HepG2 (cell line): ENCODE measurements around the gene PLIN5. TPM values are rescaled to one million over a fixed set of nuclear protein-coding genes. Genes with fewer than 3 reads are reported as not detected.

Experiments
- BRD4 ChIP-seq: sonication (generic); formaldehyde crosslinking; IDR thresholded peaks from 2 replicates; pipeline ENCODE4 v1.4.0; 2020; ENCODE audit warnings: missing genetic modification reagents
- CBX5 ChIP-seq: sonication (generic); formaldehyde crosslinking; IDR thresholded peaks from 2 replicates; pipeline ENCODE4 v1.4.0; 2020; ENCODE audit warnings: missing genetic modification reagents, borderline replicate concordance
- CREM ChIP-seq, 2 experiments: sonication (generic) in 1 of 2; formaldehyde crosslinking in 1 of 2; IDR thresholded peaks; 2 replicates each; pipeline versions ENCODE4 v1.4.0 to v1.6.1; 2016 to 2020; ENCODE audit warnings: antibody characterized with exemption in 1 of 2, mild to moderate bottlenecking in 1 of 2, missing genetic modification reagents in 1 of 2
- CTCF ChIP-seq: sonication (generic); formaldehyde crosslinking; IDR thresholded peaks from 2 replicates; pipeline ENCODE4 v1.5.0; 2020; ENCODE audit warnings: mild to moderate bottlenecking, missing genetic modification reagents, moderate library complexity
- EZH2 ChIP-seq: conservative IDR thresholded peaks from 2 replicates; pipeline ENCODE4 v1.6.1; 2012; ENCODE audit warnings: mild to moderate bottlenecking, low read depth, low read length, moderate library complexity
- HMG20A ChIP-seq: IDR thresholded peaks from 2 replicates; pipeline ENCODE4 v1.6.1; 2016; ENCODE audit warnings: borderline replicate concordance
- HMG20B ChIP-seq: conservative IDR thresholded peaks from 2 replicates; pipeline ENCODE4 v1.6.1; 2016; ENCODE audit warnings: missing genetic modification reagents, missing compliant biosample characterization
- MEF2D ChIP-seq: sonication (generic); formaldehyde crosslinking; IDR thresholded peaks from 2 replicates; pipeline ENCODE4 v1.5.1; 2020; ENCODE audit warnings: mild to moderate bottlenecking, missing genetic modification reagents
- NFE2L2 ChIP-seq: fragments of 150-350 bp; IDR thresholded peaks from 2 replicates; pipeline ENCODE4 v1.6.1; 2014; ENCODE audit warnings: low read length
- NR2F6 ChIP-seq, 2 experiments: IDR thresholded peaks; 2 replicates each; pipeline ENCODE4 v1.6.1; 2016; ENCODE audit warnings: antibody characterized with exemption in 1 of 2, mild to moderate bottlenecking in 1 of 2
- RARA ChIP-seq: IDR thresholded peaks from 2 replicates; pipeline ENCODE4 v1.6.1; 2016; ENCODE audit warnings: missing genetic modification reagents, missing compliant biosample characterization
- RELA ChIP-seq: sonication (generic); formaldehyde crosslinking; IDR thresholded peaks from 2 replicates; pipeline ENCODE4 v1.4.0; 2020; ENCODE audit warnings: missing genetic modification reagents
- RXRA ChIP-seq: sonication (generic); formaldehyde crosslinking; IDR thresholded peaks from 2 replicates; pipeline ENCODE4 v1.5.1; 2020; ENCODE audit warnings: missing genetic modification reagents
- SNRNP70 ChIP-seq: fragments of 200-400 bp; formaldehyde crosslinking; IDR thresholded peaks from 2 replicates; pipeline ENCODE4 v1.6.1; 2017; ENCODE audit warnings: mild to moderate bottlenecking, low read depth, low read length, moderate library complexity
- SYNCRIP ChIP-seq: fragments of 200-400 bp; formaldehyde crosslinking; IDR thresholded peaks from 2 replicates; pipeline ENCODE4 v1.6.1; 2018; ENCODE audit warnings: mild to moderate bottlenecking, low read depth, low read length; ENCODE audit not compliant: insufficient read depth
- TBL1XR1 ChIP-seq: fragments of 150-350 bp; IDR thresholded peaks from 2 replicates; pipeline ENCODE4 v1.6.1; 2014; ENCODE audit warnings: borderline replicate concordance, low read length; ENCODE audit not compliant: partially characterized antibody
- ZBTB43 ChIP-seq: sonication (generic); formaldehyde crosslinking; conservative IDR thresholded peaks from 2 replicates; pipeline ENCODE4 v1.4.0; 2020; ENCODE audit warnings: missing genetic modification reagents
- ZFP62 ChIP-seq: sonication (generic); formaldehyde crosslinking; IDR thresholded peaks from 2 replicates; pipeline ENCODE4 v1.4.0; 2020; ENCODE audit warnings: missing genetic modification reagents
- ZFY ChIP-seq: sonication (generic); formaldehyde crosslinking; IDR thresholded peaks from 2 replicates; pipeline ENCODE4 v1.4.0; 2020; ENCODE audit warnings: missing genetic modification reagents
- ZMAT3 ChIP-seq: sonication (generic); formaldehyde crosslinking; conservative IDR thresholded peaks from 2 replicates; pipeline ENCODE4 v1.7.0; 2021; ENCODE audit warnings: missing genetic modification reagents
- ZNF138 ChIP-seq: sonication (generic); formaldehyde crosslinking; IDR thresholded peaks from 2 replicates; pipeline ENCODE4 v1.5.0; 2020; ENCODE audit warnings: mild to moderate bottlenecking, low read depth, missing genetic modification reagents
- ZNF343 ChIP-seq: sonication (generic); formaldehyde crosslinking; IDR thresholded peaks from 2 replicates; pipeline ENCODE4 v1.4.0; 2020; ENCODE audit warnings: mild to moderate bottlenecking, missing genetic modification reagents
- ZNF354B ChIP-seq: sonication (generic); formaldehyde crosslinking; IDR thresholded peaks from 2 replicates; pipeline ENCODE4 v1.8.0; 2022; ENCODE audit warnings: mild to moderate bottlenecking, missing genetic modification reagents
- ZNF713 ChIP-seq: sonication (generic); formaldehyde crosslinking; IDR thresholded peaks from 2 replicates; pipeline ENCODE4 v1.4.0; 2020; ENCODE audit warnings: mild to moderate bottlenecking, missing genetic modification reagents
- ZNF777 ChIP-seq: sonication (generic); formaldehyde crosslinking; IDR thresholded peaks from 2 replicates; pipeline ENCODE4 v1.4.0; 2020; ENCODE audit warnings: missing genetic modification reagents
- ZNF780A ChIP-seq: sonication (generic); formaldehyde crosslinking; IDR thresholded peaks from 2 replicates; pipeline ENCODE4 v1.8.0; 2022; ENCODE audit warnings: mild to moderate bottlenecking, missing genetic modification reagents, moderate library complexity
- ZNF788 ChIP-seq: sonication (generic); formaldehyde crosslinking; IDR thresholded peaks from 2 replicates; pipeline ENCODE4 v1.5.0; 2020; ENCODE audit warnings: mild to moderate bottlenecking, missing genetic modification reagents, borderline replicate concordance
- ZNF83 ChIP-seq: sonication (generic); formaldehyde crosslinking; IDR thresholded peaks from 2 replicates; pipeline ENCODE4 v1.4.0; 2020; ENCODE audit warnings: missing genetic modification reagents, mild to moderate bottlenecking, borderline replicate concordance
- ZNF883 ChIP-seq: sonication (generic); formaldehyde crosslinking; IDR thresholded peaks from 2 replicates; pipeline ENCODE4 v1.5.1; 2020; ENCODE audit warnings: mild to moderate bottlenecking, missing genetic modification reagents; ENCODE audit errors: not compliant biosample characterization
- polyA plus RNA-seq, 8 experiments: library from polyadenylated mRNA; depleted of rRNA in 3 of 8; stranded (reverse) in 7 of 8; unstranded in 1 of 8; fragments of >200 nt; fragmentation: Illumina TruSeq in 4 of 8; extraction: Trizol in 4 of 8; gene quantifications; 2 replicates each; pipeline versions ENCODE4 v1.2.1 to v1.2.3, GENCODE V29; 2011 to 2016; ENCODE audit warnings: low read depth in 4 of 8, missing spikeins in 1 of 8, mixed read lengths in 1 of 8; ENCODE audit not compliant: insufficient read depth in 1 of 8
- total RNA-seq, 5 experiments: library from RNA; depleted of rRNA; stranded (reverse); fragments of >200 nt; fragmentation: Illumina TruSeq; extraction: Trizol; gene quantifications; 2 replicates each; pipeline ENCODE4 v1.2.3, GENCODE V29; 2016; ENCODE audit warnings: low read depth in 1 of 5
- TF ChIP-seq, protein P1 (sequence below): sonication (generic); formaldehyde crosslinking; IDR thresholded peaks from 2 replicates; pipeline ENCODE4 v1.4.0; 2020; ENCODE audit warnings: mild to moderate bottlenecking, missing genetic modification reagents

The PLIN5 gene
- total and polyA plus RNA-seq, 2 of the 13 experiments (the other 11 are each of a cell fraction or from before 2014, with no cell fraction given) = 1.8 to 4.8 TPM

DNA sequence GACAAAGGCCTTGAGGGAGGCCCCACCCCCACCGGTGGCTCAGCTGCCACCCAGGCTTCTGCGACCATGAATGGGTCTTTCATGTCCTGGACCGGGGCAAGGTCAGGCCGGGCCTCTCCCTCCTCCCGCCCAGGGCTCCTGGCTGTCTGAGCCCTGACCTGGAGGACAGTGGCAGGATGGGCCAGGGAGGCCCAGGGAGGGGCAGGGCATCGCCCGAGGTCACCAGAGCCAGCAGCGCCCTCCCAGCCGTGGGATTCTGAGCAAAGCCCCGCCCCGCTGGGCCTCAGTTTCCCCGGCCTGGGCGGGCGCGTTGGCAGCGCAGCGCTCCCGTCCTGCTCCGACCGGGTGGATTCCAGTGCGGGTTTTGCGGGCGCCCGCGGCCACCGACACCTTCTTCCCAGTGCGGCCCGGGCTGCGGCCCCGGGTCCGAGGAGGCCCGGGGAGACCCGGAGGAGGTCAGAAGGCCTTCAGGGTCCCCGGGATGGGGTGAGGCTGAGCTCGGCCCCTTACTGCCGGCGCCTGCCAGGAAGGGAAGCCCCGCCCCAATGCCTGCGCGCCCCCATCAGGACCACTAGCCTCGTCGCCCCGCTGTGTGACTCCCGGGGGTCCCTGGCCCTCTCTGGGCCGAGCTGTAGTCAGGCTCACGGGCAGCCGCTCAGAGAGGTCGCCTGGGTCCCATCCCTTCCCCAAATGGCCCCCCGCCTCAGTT, 49.1 kb upstream of the PLIN5 start (continued):
- TF ChIP-seq HMG20A (CRISPR knock-in tag) = peak; percentile 46; the same call in 1 of the 2 replicates
- TF ChIP-seq RARA (CRISPR knock-in tag) = peak; percentile 96
- TF ChIP-seq ZNF354B (CRISPR knock-in tag) = no peak
- no peak for TF ChIP-seq NFE2L2
- no peak for TF ChIP-seq ZNF83 (CRISPR knock-in tag)
- no peak for TF ChIP-seq SYNCRIP
- peak; percentile 72 for TF ChIP-seq ZFY
- TF ChIP-seq ZNF138 (CRISPR knock-in tag) = no peak
- peak; percentile 65; the same call in 1 of the 2 replicates for TF ChIP-seq ZNF777 (CRISPR knock-in tag)
- peak; percentile 38 for TF ChIP-seq BRD4 (CRISPR knock-in tag)
- TF ChIP-seq, protein P1, sequence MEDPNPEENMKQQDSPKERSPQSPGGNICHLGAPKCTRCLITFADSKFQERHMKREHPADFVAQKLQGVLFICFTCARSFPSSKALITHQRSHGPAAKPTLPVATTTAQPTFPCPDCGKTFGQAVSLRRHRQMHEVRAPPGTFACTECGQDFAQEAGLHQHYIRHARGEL = no peak
- TF ChIP-seq EZH2 = no peak
- peak; percentile 92 for TF ChIP-seq NR2F6 (IDR thresholded peaks at IDR 0.05)
- TF ChIP-seq NR2F6 (CRISPR knock-in tag; IDR thresholded peaks at IDR 0.05) = peak; percentile 99
- TF ChIP-seq CBX5 = peak; percentile 67; the same call in 1 of the 2 replicates
- TF ChIP-seq ZBTB43 (CRISPR knock-in tag) = peak; percentile 90
- peak; percentile 99 for TF ChIP-seq RXRA (CRISPR knock-in tag)
- TF ChIP-seq CREM (IDR thresholded peaks at IDR 0.05) = peak; percentile 47; the same call in 1 of the 2 replicates
- no peak for TF ChIP-seq CREM (CRISPR knock-in tag; IDR thresholded peaks at IDR 0.05)
- TF ChIP-seq HMG20B (CRISPR knock-in tag) = no peak
- no peak for TF ChIP-seq ZFP62 (CRISPR knock-in tag)
- peak; percentile 74; the same call in 1 of the 2 replicates for TF ChIP-seq ZNF788 (CRISPR knock-in tag)
- TF ChIP-seq ZNF780A (CRISPR knock-in tag) = no peak; the same call in 1 of the 2 replicates
- TF ChIP-seq MEF2D (CRISPR knock-in tag) = 0 out of 2 replicates have a peak, but pooled peaks have one; percentile 19
- no peak for TF ChIP-seq ZNF883 (CRISPR knock-in tag)
- peak; percentile 76; the same call in 1 of the 2 replicates for TF ChIP-seq ZNF343 (CRISPR knock-in tag)
- TF ChIP-seq RELA (CRISPR knock-in tag) = no peak
- peak; percentile 49; the same call in 1 of the 2 replicates for TF ChIP-seq CTCF
- peak; percentile 76; the same call in 1 of the 2 replicates for TF ChIP-seq ZMAT3 (CRISPR knock-in tag)
- no peak for TF ChIP-seq SNRNP70
- TF ChIP-seq ZNF713 (CRISPR knock-in tag) = no peak
- TF ChIP-seq TBL1XR1 = no peak
